SK-N-MC (cell line): ENCODE results near the gene ATRNL1.

ENCODE experiments used
- EZH2 ChIP-seq: fragments of 200-600 bp; sonication (generic); IDR thresholded peaks from one replicate; pipeline ENCODE4 v1.6.1; 2017; ENCODE audit warnings: antibody characterized with exemption
- FOXP2 ChIP-seq: optimal IDR thresholded peaks from 2 replicates; pipeline ENCODE3; 2011; ENCODE audit warnings: mild to moderate bottlenecking, moderate library complexity; ENCODE audit not compliant: insufficient read depth; ENCODE audit errors: extremely low read length, control extremely low read depth
- POLR2AphosphoS5 ChIP-seq: IDR thresholded peaks from 2 replicates; pipeline ENCODE4 v1.6.1; 2012; ENCODE audit warnings: mild to moderate bottlenecking, low read depth, low read length, borderline replicate concordance

DNA sequence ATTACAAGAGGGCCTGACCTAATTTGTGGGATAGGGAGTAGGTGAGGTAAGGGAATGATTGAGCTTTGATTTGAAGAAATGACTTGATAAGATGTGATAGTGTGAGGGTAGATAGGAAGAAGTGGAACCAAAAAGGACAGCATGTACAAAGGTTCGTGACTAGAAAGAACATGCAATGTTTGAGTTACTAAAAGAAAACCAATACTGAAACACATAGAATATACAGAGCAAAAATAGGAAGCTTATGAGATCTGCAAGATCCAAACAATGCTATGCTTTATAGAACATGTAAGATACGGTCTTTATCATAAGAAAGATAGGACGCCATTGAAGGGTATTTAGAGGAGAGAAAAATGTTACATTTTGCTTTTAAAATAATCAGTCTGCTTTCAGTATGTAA is 343.8 kb downstream of the ATRNL1 start:
- TF ChIP-seq POLR2AphosphoS5, result no peak
- no peak for TF ChIP-seq EZH2
- TF ChIP-seq FOXP2, result no peak
